Activated CD8-positive, alpha-beta T cell treated with anti-CD3 and anti-CD28 coated beads for 36 hours (primary cell): ENCODE measurements around the gene ERBB2. TPM values are rescaled to one million over a fixed set of nuclear protein-coding genes. Genes with fewer than 3 reads are reported as not detected.
"Not testable (repeated sequence)": the region's sequence is repeated elsewhere in the genome, so short reads cannot be mapped to it uniquely, and the experiment has no call there.

ENCODE experiments used
- ATAC-seq: fragments of 200-7000 bp; cut with Tn5 transposase; one replicate; pipeline ENCODE4 v1.10.0; 2021; ENCODE audit warnings: mild to moderate bottlenecking, moderate library complexity
- CTCF ChIA-PET: fragments of 350-600 bp; sonication (Branson Sonifier 250); formaldehyde crosslinking; loops from one replicate; lab custom pipeline; 2021; ENCODE audit warnings: antibody characterized with exemption; lab: Charles Lee
- POLR2A ChIA-PET: fragments of 350-600 bp; sonication (Branson Sonifier 250); formaldehyde crosslinking; loops from one replicate; lab custom pipeline; 2021; ENCODE audit warnings: antibody characterized with exemption; lab: Charles Lee
- DNase-seq: peaks from one replicate; pipeline ENCODE4 v3.0.0-alpha.2; 2020
- H3K27ac Mint-ChIP-seq: one replicate; pipeline ENCODE4 v1.8.0; 2021; ENCODE audit warnings: mild to moderate bottlenecking, mixed read lengths
- H3K27me3 Mint-ChIP-seq: one replicate; pipeline ENCODE4 v1.8.0; 2021; ENCODE audit warnings: mixed read lengths
- H3K36me3 Mint-ChIP-seq: one replicate; pipeline ENCODE4 v1.8.0; 2021; ENCODE audit warnings: low read depth, mixed read lengths
- H3K4me1 Mint-ChIP-seq: one replicate; pipeline ENCODE4 v1.8.0; 2021; ENCODE audit warnings: low read depth, mixed read lengths
- H3K4me3 Mint-ChIP-seq: one replicate; pipeline ENCODE4 v1.8.0; 2021; ENCODE audit warnings: mild to moderate bottlenecking, moderate library complexity, mixed read lengths
- H3K9me3 Mint-ChIP-seq: one replicate; pipeline ENCODE4 v1.8.0; 2021; ENCODE audit warnings: mixed read lengths
- intact Hi-C: fragments of 100-400 bp; cut with micrococcal nuclease; formaldehyde crosslinking; loops from one replicate; pipeline ENCODE4 v1.10.0; 2022
- total RNA-seq, 2 experiments: library from RNA; stranded (reverse); gene quantifications; one replicate each; pipeline ENCODE4 v1.2.3, GENCODE V29; 2021
- TF ChIP-seq, protein P1 (sequence below): fragments of 200-600 bp; IDR thresholded peaks from one replicate; pipeline ENCODE4 v1.8.0; 2022; ENCODE audit warnings: antibody characterized with exemption, mild to moderate bottlenecking

Gene ERBB2
- total RNA-seq, 2 experiments from 2014 or later = 5.2 TPM

DNA sequence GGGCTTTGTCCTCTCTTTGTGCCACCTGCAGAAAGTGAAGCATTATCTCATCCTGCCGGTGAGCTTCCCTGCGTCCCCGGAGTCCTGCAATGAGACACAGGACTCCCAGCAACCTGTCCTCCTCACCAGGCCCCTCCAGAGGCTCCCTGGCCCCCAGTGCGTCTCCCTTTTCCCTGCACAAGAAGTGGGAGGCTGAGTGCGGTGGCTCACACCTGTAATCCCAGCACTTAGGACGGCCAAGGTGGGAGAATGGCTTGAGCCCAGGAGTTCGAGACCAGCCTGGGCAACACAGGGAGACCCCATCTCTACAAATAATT lies 46.2 kb downstream of the ERBB2 start:
- DNase-seq (no peak), ATAC-seq (no peak)
- intact Hi-C loops = no loop called here
- Mint-ChIP-seq H3K36me3 (no peaks in the 10 kb centered on the region), H3K9me3 (no peaks in the 10 kb centered on the region), H3K27me3 (peaks cover 2% of the 10 kb centered on the region), H3K4me3 (no peak overlapping the region), H3K4me1 (no peaks in the 10 kb centered on the region), H3K27ac (no peak overlapping the region)
- CTCF ChIA-PET = interaction anchor here (0.9 kb wide), 1 partner anchor 16 kb away, joined by 3 read pairs; the partner anchor contains the start of gene MIEN1
- POLR2A ChIA-PET = no interaction called here
- TF ChIP-seq, protein P1, sequence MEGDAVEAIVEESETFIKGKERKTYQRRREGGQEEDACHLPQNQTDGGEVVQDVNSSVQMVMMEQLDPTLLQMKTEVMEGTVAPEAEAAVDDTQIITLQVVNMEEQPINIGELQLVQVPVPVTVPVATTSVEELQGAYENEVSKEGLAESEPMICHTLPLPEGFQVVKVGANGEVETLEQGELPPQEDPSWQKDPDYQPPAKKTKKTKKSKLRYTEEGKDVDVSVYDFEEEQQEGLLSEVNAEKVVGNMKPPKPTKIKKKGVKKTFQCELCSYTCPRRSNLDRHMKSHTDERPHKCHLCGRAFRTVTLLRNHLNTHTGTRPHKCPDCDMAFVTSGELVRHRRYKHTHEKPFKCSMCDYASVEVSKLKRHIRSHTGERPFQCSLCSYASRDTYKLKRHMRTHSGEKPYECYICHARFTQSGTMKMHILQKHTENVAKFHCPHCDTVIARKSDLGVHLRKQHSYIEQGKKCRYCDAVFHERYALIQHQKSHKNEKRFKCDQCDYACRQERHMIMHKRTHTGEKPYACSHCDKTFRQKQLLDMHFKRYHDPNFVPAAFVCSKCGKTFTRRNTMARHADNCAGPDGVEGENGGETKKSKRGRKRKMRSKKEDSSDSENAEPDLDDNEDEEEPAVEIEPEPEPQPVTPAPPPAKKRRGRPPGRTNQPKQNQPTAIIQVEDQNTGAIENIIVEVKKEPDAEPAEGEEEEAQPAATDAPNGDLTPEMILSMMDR = no peak

GRCh38 chr17:39747745-39748144 lies 47.9 kb downstream of the ERBB2 start:
- H3K4me1 Mint-ChIP-seq = peaks cover 12% of the 10 kb centered on the region
- intact Hi-C loops = no loop called here
- TF ChIP-seq, protein P1 = no peak
- H3K27ac Mint-ChIP-seq = no peak overlapping the region
- H3K4me3 Mint-ChIP-seq = no peak overlapping the region
- ATAC-seq (no peak), DNase-seq (no peak)
- POLR2A ChIA-PET = no interaction called here
- no peaks in the 10 kb centered on the region for H3K9me3 Mint-ChIP-seq
- no peaks in the 10 kb centered on the region for H3K36me3 Mint-ChIP-seq
- CTCF ChIA-PET = interaction anchor here (0.8 kb wide), 1 partner anchor 126 kb away, joined by 3 read pairs; no protein-coding TSS in a partner anchor
- peaks cover 2% of the 10 kb centered on the region for H3K27me3 Mint-ChIP-seq

DNA sequence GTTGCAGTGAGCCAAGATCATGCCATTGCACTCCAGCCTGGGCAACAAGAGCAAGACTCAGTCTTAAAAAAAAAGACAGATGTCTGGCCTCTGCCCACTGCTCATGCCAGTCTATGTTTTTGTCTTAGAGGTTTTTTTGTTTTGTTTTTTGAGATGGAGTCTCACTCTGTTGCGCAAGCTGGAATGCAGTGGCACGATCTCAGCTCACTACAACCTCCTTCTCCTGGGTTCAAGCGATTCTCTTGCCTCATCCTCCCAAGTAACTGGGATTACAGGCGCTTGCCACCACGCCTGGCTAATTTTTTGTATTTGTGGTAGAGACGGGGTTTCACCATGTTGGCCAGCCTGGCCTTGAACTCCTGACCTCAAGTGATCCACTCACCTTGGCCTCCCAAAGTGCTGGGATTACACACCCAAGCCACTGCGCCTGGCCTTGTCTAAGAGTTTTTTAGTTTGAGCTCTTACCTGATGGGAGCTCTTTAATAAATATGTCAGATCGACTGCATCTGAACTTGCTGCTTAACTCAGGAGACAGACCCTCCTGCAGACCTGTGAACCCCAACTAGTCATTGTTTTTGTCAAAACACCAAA lies 48.7 kb downstream of the ERBB2 start:
- not testable (repeated sequence) for H3K4me3 Mint-ChIP-seq

GRCh38 chr17:39750131-39751015 lies 50.5 kb downstream of the ERBB2 start:
- no peak for DNase-seq
- Mint-ChIP-seq H3K4me3 (no peak overlapping the region), H3K27me3 (no peaks in the 10 kb centered on the region), H3K9me3 (no peaks in the 10 kb centered on the region), H3K4me1 (peaks cover 25% of the 10 kb centered on the region), H3K36me3 (no peaks in the 10 kb centered on the region), H3K27ac (no peak overlapping the region)
- ChIA-PET POLR2A (interaction anchor here (2.9 kb wide), 1 partner anchor 20 kb away, joined by 11 read pairs; the partner anchor contains the start of gene MIEN1), CTCF (interaction anchor here (1.6 to 7.0 kb wide), 2 partner anchors 19 to 129 kb away, joined by 5 to 52 read pairs; partner anchors contain the start of gene MIEN1)
- no peak for ATAC-seq
- intact Hi-C loops = loop anchor here (5.0 kb wide), 1 partner anchor 128 kb away; no protein-coding TSS in a partner anchor
- TF ChIP-seq, protein P1 = no peak

More for the DNA sequence above, 48.7 kb downstream of the ERBB2 start:
- CTCF ChIA-PET = interaction anchor here (1.0 to 1.7 kb wide), 2 partner anchors 125 to 127 kb away, joined by 3 to 6 read pairs; no protein-coding TSS in a partner anchor
- ATAC-seq, H3K27ac Mint-ChIP-seq, intact Hi-C loops, DNase-seq, H3K36me3 Mint-ChIP-seq, H3K27me3 Mint-ChIP-seq, H3K9me3 Mint-ChIP-seq: not testable (repeated sequence)
- H3K4me1 Mint-ChIP-seq = peaks cover 19% of the 10 kb centered on the region
- POLR2A ChIA-PET = interaction anchor here (2.9 kb wide), 1 partner anchor 18 kb away, joined by 11 read pairs; the partner anchor contains the start of gene MIEN1

- CTCF ChIA-PET = interaction anchor here (0.9 to 7.0 kb wide), 2 partner anchors 20 to 130 kb away, joined by 3 to 52 read pairs; partner anchors contain the start of gene MIEN1
- intact Hi-C loops = loop anchor here (5.0 kb wide), 1 partner anchor 129 kb away; no protein-coding TSS in a partner anchor
- no peak for DNase-seq
Observed at GRCh38 chr17:39751016-39751543, 51.2 kb downstream of the ERBB2 start.

More at GRCh38 chr17:39751016-39751543, 51.2 kb downstream of the ERBB2 start:
- ATAC-seq = no peak
- Mint-ChIP-seq H3K4me1 (peaks cover 33% of the 10 kb centered on the region), H3K4me3 (no peak overlapping the region), H3K27ac (no peak overlapping the region), H3K27me3 (no peaks in the 10 kb centered on the region), H3K36me3 (no peaks in the 10 kb centered on the region), H3K9me3 (no peaks in the 10 kb centered on the region)
- TF ChIP-seq, protein P1 = no peak
- POLR2A ChIA-PET = interaction anchor here (2.9 to 3.1 kb wide), 2 partner anchors 21 kb away, joined by 11 to 16 read pairs; partner anchors contain the start of gene MIEN1
